ENCODE results near the gene NRAP. TPM values are rescaled to one million over a fixed set of nuclear protein-coding genes. Genes with fewer than 3 reads are reported as not detected.

The NRAP gene
- total and polyA plus RNA-seq, 2 of the 4 experiments (the other 2 are of a cell fraction) = not detected

DNA sequence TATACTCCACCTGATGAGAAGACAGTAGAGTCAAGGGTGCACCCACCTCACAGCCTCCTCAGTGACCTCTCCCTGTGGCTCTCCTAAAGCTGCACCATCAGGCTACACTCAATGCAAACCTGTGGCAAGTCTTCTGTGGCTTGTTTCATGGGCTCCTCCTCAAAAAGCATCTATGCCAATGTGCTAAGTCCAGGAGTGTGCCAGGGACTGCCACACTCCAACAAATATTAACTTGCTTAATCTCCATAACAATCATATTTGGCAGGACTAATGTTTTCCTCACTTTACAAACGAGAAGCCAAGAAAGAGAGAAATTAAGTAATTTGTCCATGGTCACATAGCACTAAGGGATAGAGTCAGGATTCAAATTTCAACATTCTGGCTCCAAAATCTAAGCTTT, 11.9 kb downstream of the NRAP start:
- dilution Hi-C loops (cut with HindIII; ENCODE audit: low sequenced_read_pairs, unreplicated experiment) = no loop called here
- ATAC-seq (ENCODE audit: low read depth) (no peak), DNase-seq (no peak)
- Histone ChIP-seq H2BK20ac (ENCODE audit: low read depth, low read length) (no peak overlapping the region), H4K20me1 (ENCODE audit: insufficient read depth, low read length) (no peaks in the 10 kb centered on the region), H3K79me1 (ENCODE audit: low read depth in 1 of 2, low read length in 2 of 2) (no peaks in the 10 kb centered on the region), H2AK5ac (ENCODE audit: low read depth, low read length) (no peak overlapping the region), H3K27me3 (ENCODE audit: control insufficient read depth, insufficient read depth, low read length) (peaks cover 15% of the 10 kb centered on the region), H2BK120ac (ENCODE audit: low read depth, low read length) (no peak overlapping the region), H3K9me1 (ENCODE audit: insufficient read depth, low read length) (no peaks in the 10 kb centered on the region), H3K9me3 (ENCODE audit: control insufficient read depth, insufficient read depth, low read length) (no peaks in the 10 kb centered on the region), H4K5ac (ENCODE audit: low read depth, low read length) (no peak overlapping the region), H3K23ac (ENCODE audit: low read depth, low read length) (no peak overlapping the region), H2AK9ac (replicated peaks; ENCODE audit: low read depth, low read length, poor library complexity) (no peak overlapping the region), H3K4me3 (ENCODE audit: insufficient read depth, low read depth, low read length) (no peak overlapping the region), H3K9ac (ENCODE audit: low read depth, low read length) (no peak overlapping the region), H2AFZ (replicated peaks; ENCODE audit: low read length, poor library complexity) (no peak overlapping the region), H3K18ac (ENCODE audit: low read depth, low read length) (no peak overlapping the region), H4K8ac (ENCODE audit: low read depth in 2 of 2, low read length in 2 of 2) (no peak overlapping the region), H4K91ac (ENCODE audit: insufficient read depth, low read depth, low read length) (no peak overlapping the region), H3K14ac (replicated peaks; ENCODE audit: low read depth, low read length) (no peak overlapping the region), H3K4me2 (ENCODE audit: low read depth, low read length) (no peak overlapping the region), H3K56ac (ENCODE audit: extremely low read depth, insufficient read depth, low read length) (no peak overlapping the region), H3K4me1 (ENCODE audit: control insufficient read depth, insufficient read depth, low read length) (no peaks in the 10 kb centered on the region), H3K36me3 (ENCODE audit: control insufficient read depth, insufficient read depth, low read length) (no peaks in the 10 kb centered on the region), H3K27ac (ENCODE audit: insufficient read depth, low read length) (no peak overlapping the region), H2BK15ac (ENCODE audit: low read depth, low read length) (no peak overlapping the region), H3K4ac (ENCODE audit: low read depth, low read length) (no peak overlapping the region), H2BK5ac (ENCODE audit: low read depth, low read length, poor library complexity, severe bottlenecking) (no peak overlapping the region)
- in situ Hi-C loops (cut with MboI; ENCODE audit: low sequenced_read_pairs) = no loop called here
- intact Hi-C loops (cut with micrococcal nuclease) = no loop called here
- TF ChIP-seq MXI1 (IDR thresholded peaks at IDR 0.05; ENCODE audit: borderline replicate concordance, low read depth, low read length) (no peak), MAFK (IDR thresholded peaks at IDR 0.05; ENCODE audit: low read depth, low read length) (no peak), RFX5 (IDR thresholded peaks at IDR 0.05; ENCODE audit: low read depth, low read length) (no peak), POLR2A (IDR thresholded peaks at IDR 0.05; ENCODE audit: low read depth, low read length) (no peak), FOS (IDR thresholded peaks at IDR 0.05; ENCODE audit: low read depth, low read length) (no peak), RCOR1 (IDR thresholded peaks at IDR 0.05; ENCODE audit: insufficient replicate concordance, low read length) (no peak)
- TF ChIP-seq, protein P1, sequence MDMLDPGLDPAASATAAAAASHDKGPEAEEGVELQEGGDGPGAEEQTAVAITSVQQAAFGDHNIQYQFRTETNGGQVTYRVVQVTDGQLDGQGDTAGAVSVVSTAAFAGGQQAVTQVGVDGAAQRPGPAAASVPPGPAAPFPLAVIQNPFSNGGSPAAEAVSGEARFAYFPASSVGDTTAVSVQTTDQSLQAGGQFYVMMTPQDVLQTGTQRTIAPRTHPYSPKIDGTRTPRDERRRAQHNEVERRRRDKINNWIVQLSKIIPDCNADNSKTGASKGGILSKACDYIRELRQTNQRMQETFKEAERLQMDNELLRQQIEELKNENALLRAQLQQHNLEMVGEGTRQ (IDR thresholded peaks at IDR 0.05; ENCODE audit: low read depth, low read length) = no peak
- TF ChIP-seq, protein P2, sequence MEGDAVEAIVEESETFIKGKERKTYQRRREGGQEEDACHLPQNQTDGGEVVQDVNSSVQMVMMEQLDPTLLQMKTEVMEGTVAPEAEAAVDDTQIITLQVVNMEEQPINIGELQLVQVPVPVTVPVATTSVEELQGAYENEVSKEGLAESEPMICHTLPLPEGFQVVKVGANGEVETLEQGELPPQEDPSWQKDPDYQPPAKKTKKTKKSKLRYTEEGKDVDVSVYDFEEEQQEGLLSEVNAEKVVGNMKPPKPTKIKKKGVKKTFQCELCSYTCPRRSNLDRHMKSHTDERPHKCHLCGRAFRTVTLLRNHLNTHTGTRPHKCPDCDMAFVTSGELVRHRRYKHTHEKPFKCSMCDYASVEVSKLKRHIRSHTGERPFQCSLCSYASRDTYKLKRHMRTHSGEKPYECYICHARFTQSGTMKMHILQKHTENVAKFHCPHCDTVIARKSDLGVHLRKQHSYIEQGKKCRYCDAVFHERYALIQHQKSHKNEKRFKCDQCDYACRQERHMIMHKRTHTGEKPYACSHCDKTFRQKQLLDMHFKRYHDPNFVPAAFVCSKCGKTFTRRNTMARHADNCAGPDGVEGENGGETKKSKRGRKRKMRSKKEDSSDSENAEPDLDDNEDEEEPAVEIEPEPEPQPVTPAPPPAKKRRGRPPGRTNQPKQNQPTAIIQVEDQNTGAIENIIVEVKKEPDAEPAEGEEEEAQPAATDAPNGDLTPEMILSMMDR (conservative IDR thresholded peaks at IDR 0.05; ENCODE audit: low read depth, low read length) = no peak
- TF ChIP-seq, protein P3, sequence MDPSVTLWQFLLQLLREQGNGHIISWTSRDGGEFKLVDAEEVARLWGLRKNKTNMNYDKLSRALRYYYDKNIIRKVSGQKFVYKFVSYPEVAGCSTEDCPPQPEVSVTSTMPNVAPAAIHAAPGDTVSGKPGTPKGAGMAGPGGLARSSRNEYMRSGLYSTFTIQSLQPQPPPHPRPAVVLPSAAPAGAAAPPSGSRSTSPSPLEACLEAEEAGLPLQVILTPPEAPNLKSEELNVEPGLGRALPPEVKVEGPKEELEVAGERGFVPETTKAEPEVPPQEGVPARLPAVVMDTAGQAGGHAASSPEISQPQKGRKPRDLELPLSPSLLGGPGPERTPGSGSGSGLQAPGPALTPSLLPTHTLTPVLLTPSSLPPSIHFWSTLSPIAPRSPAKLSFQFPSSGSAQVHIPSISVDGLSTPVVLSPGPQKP (IDR thresholded peaks at IDR 0.05; ENCODE audit: borderline replicate concordance, low read depth, low read length) = no peak
- ChIA-PET CTCF (no interaction called here), POLR2A (ENCODE audit: unreplicated experiment) (no interaction called here)
- WGBS, 2 experiments (ENCODE audit: extremely low coverage in 2 of 2, insufficient read length in 1 of 2) = no CpG with 5 or more reads among the region's 1 CpG
- BruUV-seq (replicated peaks) = no TSS peak
